GM18517 (cell line): ENCODE results near the gene ATN1.

ENCODE experiments used
- ATAC-seq: cut with Tn5 transposase; IDR thresholded peaks from one replicate; pipeline ENCODE4 v1.9.1; 2021; ENCODE audit warnings: mild to moderate bottlenecking, moderate library complexity; ENCODE audit not compliant: unreplicated experiment

ATN1 gene

DNA sequence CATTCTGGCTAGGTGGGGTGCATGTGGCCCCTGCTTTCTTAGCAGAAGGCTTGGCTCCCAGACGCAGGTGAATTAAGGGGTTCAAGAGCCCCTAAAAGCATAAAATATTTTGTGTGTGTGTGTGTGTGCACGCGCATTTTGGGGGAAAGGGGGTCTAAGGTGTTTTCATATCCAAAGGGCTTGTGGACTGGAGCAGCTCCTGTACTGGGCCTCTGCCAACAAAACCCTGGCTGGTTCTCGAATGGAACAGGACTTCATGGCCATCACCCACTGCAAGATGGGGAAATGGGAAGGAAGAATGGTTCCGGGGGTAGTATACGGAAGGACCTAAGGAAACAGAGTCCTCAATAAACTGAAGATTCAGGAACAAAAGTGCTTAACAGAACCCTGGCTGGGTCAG lies 3.9 kb upstream of the ATN1 start:
- ATAC-seq = no peak

DNA sequence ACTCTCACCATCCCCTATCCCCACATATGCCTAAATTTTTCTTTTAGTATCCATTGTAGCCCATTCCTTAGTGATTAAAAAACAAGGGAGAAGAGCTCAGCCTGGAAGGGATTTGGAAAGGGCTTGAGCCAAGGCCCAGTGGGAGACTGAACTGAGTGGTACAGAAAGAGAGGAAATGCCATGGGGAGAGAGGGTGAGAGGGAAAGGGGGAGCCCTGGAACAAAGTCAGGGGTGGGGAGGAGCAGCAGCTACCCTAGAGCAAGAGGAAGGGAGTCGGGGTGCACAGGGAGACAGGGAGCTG lies 2.6 kb upstream of the ATN1 start:
- no peak for ATAC-seq

DNA sequence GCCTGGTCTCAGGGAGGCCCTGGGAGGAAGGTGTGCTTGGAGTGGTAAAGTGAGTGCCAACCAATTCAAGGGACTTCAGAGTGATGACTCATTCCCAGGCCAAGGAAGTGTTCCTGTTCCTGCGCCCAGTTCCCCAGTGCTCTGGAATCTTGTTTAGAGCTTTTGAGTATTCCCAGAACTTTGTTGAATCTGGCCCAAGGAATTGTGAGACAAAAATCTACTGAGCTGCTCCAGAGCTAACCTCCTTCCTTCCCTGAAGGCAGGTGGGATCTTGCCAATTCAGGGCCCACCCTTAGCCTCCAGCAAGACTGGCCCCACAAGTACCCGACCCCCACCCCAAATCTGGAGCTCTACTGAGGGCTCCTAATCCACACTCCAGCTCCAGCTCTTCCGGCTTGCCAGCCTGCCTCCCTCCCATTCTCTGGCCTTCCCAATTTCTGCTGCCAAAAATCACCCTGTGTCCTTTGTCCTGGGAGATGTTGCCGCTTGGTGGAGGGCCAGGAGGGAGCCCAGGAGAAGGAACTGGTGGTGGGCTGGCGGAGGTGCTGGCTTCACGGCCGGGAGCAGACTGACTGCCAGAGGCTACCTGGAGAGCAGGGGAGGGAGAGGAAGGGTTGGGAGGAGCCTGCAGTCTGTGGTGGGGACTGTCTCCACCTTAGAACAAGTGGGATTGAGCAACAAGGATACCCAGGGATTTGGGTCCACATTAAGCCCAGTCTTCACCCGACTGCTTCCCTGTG lies 2.0 kb upstream of the ATN1 start:
- ATAC-seq = no peak

DNA sequence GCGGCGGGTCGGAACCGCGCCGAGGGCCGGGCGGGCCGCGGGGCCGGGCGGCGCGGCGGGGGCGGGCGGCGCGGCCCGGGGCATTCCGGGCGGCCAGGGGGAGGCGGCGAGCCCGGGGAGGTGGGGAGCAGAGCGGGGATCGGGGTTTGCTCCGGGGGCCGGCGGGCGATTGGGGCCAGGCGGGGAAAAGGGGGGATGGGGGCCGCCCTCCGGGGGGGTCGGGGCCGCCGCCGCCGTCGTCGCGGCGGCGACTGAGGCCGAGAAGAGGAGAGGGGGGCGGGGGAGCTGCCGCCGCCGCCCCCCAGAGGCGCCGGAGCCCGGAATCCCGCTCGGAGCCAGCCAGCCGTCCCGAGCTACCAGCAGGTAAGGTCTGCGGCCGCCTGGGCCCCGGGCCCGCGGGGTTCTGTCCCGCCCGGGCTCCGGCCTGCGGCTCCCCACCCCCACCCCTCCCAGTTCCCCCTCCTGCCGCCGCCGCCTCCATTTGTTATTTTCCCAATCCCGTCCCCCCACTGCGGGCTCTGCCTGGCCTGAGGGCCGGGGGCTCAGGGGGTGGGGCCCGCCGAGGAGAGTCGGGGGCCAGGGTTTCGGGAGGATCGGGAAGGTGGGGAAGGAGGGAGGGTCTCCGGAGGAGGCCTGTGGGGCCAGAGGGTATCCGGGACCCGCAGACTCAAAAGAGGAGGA lies 403 bp downstream of the ATN1 start:
- no peak for ATAC-seq

DNA sequence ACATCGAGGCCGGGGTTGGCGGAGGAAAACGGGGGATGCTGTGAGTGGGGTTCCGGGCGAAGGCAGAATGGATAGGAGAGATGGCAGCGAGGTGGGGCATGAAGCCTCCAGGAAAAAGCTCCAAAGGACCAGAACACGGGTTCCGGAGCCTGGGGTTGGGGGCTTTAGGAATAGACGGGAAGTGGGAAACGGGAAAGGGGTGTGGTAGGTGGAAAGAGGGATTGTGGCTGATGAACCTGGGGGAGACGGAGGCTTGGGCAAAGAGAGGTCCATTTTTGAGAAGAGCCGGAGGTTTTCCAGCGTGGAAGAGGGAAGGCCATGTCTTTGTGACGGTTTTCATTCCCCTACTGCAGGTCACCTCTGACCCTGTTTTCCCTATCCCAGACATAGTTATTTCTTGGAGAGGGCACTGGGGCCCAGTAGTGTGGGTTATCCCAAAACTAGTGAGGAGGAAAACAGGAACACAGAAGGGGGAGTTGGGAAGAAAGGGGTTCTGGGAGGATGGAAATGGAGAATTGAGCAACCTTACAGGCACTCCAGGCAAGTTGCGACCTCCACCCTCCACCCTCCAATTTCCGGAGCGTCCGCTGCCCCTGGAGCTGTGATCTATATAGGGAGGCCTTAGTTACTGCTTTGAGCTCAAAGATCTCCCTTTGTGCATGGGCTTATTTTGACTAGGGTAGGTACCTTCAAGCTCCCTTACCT lies 1.1 kb downstream of the ATN1 start:
- no peak for ATAC-seq

DNA sequence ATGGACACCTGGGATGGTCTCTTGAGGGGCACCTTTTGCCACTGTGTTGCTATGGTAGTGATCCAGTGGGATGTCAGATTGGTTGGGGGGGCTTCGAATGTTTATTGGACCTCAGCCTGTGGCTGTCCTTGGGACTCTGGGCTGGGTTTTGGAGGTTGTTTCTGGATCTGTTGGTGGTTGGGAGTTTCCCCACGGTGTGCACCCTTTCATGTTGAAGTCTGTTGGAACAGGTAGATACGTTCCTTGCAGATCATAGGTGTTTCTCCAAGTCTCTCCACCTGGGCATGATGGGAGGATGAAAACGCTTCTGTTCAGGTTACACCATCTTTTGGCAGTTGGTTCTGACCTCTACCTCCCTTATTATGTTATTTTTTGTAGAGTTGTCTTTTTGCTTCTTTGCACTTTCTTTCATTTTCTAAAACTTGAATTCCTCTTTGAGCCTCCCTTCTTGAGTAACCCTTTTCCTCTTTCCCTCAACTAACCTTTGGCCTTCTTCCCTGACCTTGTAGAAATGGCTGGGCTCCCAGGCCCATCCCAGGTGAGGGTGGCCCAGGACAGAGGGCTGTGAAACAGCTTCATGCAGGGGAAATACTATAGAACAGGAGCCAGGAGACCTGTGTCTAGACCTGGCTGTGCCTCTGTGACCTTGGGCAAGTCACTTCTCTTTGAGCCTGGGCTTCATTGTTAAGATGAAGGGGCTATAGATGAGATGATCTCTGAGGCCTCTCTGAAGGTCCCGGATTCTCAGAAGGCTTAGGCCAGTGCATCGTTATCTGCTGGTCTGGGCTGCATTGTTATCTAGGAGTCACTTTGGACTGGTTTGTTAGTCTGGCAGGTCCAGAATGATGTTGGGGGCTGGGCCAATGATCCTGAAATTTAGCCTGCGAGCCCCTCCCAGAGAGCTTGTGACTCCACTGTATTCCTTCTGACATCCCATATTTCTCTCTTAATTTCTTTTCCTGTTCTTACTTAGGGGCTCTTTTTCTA lies 2.0 kb downstream of the ATN1 start:
- no peak for ATAC-seq

DNA sequence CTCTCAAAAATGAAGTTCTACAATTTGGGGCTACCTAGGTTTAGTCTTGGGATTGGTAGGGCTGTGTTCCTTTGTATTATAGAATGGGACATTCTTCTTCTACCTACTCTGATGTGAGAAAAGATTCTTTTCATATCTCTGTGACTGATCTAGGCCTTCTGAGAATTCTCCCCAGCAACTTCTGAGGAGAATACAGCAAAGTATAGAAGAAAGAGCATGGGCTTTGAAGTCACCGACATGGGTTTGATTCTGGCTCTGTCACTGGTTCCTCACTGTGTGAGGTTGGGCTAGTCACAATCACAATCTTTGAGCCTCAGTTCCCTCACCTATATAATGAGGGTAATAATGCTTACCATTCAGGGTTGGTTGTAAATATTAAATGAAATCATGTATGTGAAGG lies 5.0 kb downstream of the ATN1 start:
- no peak for ATAC-seq

DNA sequence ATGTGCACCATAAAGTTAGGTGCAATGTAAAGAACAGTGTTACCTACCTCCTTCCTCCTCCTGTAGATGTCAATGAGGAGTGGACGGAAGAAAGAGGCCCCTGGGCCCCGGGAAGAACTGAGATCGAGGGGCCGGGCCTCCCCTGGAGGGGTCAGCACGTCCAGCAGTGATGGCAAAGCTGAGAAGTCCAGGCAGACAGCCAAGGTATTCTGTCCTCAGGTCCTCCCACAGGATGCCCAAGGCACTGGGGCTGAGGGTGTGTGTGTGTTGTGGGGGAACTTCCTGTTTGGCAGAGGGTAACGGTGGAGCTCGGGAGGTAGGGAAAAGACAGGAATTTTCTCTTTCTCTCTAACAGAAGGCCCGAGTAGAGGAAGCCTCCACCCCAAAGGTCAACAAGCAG lies 6.4 kb downstream of the ATN1 start:
- no peak for ATAC-seq

DNA sequence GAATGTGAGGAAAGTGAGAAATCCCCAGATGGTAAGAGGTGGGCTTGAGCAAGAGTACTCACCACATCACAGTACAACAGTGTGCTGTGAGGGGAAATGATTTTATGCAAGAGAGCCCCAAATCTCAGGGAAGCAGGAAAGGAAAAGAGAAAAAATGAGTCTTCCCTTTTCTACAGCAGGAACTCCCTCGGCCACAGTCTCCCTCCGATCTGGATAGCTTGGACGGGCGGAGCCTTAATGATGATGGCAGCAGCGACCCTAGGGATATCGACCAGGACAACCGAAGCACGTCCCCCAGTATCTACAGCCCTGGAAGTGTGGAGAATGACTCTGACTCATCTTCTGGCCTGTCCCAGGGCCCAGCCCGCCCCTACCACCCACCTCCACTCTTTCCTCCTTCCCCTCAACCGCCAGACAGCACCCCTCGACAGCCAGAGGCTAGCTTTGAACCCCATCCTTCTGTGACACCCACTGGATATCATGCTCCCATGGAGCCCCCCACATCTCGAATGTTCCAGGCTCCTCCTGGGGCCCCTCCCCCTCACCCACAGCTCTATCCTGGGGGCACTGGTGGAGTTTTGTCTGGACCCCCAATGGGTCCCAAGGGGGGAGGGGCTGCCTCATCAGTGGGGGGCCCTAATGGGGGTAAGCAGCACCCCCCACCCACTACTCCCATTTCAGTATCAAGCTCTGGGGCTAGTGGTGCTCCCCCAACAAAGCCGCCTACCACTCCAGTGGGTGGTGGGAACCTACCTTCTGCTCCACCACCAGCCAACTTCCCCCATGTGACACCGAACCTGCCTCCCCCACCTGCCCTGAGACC lies 7.8 kb downstream of the ATN1 start:
- ATAC-seq = no peak

DNA sequence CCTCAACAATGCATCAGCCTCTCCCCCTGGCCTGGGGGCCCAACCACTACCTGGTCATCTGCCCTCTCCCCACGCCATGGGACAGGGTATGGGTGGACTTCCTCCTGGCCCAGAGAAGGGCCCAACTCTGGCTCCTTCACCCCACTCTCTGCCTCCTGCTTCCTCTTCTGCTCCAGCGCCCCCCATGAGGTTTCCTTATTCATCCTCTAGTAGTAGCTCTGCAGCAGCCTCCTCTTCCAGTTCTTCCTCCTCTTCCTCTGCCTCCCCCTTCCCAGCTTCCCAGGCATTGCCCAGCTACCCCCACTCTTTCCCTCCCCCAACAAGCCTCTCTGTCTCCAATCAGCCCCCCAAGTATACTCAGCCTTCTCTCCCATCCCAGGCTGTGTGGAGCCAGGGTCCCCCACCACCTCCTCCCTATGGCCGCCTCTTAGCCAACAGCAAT lies 8.5 kb downstream of the ATN1 start:
- no peak for ATAC-seq

DNA sequence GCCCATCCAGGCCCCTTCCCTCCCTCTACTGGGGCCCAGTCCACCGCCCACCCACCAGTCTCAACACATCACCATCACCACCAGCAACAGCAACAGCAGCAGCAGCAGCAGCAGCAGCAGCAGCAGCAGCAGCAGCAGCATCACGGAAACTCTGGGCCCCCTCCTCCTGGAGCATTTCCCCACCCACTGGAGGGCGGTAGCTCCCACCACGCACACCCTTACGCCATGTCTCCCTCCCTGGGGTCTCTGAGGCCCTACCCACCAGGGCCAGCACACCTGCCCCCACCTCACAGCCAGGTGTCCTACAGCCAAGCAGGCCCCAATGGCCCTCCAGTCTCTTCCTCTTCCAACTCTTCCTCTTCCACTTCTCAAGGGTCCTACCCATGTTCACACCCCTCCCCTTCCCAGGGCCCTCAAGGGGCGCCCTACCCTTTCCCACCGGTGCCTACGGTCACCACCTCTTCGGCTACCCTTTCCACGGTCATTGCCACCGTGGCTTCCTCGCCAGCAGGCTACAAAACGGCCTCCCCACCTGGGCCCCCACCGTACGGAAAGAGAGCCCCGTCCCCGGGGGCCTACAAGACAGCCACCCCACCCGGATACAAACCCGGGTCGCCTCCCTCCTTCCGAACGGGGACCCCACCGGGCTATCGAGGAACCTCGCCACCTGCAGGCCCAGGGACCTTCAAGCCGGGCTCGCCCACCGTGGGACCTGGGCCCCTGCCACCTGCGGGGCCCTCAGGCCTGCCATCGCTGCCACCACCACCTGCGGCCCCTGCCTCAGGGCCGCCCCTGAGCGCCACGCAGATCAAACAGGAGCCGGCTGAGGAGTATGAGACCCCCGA lies 9.1 kb downstream of the ATN1 start:
- no peak for ATAC-seq

DNA sequence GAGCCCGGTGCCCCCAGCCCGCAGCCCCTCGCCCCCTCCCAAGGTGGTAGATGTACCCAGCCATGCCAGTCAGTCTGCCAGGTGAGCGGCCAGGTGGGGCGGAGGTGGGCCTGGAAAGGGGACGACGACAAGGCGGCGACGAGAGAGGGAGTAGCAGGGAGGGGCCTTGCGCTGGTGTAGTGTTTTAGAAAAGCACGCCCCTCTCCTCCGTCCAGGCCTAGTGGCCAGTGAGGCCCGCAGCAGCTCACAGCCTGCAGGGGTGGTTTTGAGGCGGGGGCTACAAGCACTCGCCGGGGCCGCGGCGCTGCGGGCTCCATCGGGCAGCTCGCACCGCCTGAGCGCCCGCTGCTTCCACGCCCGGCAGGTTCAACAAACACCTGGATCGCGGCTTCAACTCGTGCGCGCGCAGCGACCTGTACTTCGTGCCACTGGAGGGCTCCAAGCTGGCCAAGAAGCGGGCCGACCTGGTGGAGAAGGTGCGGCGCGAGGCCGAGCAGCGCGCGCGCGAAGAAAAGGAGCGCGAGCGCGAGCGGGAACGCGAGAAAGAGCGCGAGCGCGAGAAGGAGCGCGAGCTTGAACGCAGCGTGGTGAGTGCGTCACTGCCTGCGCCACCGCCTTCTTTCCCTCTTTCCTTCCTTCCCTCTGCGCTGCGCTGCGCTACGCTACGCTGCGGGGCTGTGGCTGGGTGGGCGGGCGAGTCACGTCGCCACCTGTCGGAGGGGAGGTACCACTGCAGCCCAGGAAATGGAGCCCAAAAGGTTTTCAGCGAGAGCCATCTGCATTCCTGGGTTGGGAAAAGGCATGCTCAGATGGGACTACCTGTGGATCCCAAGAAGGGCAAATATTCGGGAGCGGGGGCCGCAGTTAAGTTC lies 10.0 kb downstream of the ATN1 start:
- ATAC-seq = peak; percentile 86

DNA sequence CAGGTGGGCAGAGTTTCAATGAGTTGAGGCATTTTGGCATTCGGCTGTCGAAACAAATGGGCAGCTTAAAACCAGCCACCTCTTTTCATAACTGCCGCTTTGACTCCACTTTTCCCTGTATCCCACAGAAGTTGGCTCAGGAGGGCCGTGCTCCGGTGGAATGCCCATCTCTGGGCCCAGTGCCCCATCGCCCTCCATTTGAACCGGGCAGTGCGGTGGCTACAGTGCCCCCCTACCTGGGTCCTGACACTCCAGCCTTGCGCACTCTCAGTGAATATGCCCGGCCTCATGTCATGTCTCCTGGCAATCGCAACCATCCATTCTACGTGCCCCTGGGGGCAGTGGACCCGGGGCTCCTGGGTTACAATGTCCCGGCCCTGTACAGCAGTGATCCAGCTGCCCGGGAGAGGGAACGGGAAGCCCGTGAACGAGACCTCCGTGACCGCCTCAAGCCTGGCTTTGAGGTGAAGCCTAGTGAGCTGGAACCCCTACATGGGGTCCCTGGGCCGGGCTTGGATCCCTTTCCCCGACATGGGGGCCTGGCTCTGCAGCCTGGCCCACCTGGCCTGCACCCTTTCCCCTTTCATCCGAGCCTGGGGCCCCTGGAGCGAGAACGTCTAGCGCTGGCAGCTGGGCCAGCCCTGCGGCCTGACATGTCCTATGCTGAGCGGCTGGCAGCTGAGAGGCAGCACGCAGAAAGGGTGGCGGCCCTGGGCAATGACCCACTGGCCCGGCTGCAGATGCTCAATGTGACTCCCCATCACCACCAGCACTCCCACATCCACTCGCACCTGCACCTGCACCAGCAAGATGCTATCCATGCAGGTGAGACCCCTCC lies 10.8 kb downstream of the ATN1 start:
- ATAC-seq = no peak

DNA sequence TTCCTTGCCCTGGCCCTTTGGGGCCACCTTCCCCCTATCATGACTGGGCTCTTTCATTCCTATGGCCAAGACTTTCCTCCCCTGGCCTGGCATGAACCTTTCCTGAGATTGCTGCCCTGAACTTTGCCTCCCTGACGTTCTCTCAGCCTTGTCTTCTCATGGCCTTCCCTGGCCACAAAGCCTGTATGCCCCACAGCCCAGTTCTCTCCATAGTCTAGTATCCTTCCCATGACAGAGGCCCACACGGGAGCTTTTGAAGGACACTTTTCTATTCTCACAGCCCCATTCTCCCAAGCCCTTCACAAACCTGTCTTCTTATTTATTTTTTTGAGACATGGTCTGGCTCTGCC lies 11.4 kb downstream of the ATN1 start:
- ATAC-seq = no peak

DNA sequence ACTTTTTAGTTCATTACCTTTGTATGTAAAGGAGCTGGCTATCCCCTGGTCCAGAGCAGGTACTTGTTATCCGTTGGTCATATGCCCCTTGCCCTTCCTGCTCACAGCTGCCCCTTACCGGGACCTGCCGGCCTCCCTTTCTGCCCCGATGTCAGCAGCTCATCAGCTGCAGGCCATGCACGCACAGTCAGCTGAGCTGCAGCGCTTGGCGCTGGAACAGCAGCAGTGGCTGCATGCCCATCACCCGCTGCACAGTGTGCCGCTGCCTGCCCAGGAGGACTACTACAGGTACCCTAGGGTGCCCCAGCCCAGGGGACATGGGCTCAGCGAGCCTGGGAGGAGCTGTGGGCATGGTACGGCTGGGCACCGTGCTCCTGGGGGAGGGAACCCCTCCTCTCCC lies 13.5 kb downstream of the ATN1 start:
- no peak for ATAC-seq

DNA sequence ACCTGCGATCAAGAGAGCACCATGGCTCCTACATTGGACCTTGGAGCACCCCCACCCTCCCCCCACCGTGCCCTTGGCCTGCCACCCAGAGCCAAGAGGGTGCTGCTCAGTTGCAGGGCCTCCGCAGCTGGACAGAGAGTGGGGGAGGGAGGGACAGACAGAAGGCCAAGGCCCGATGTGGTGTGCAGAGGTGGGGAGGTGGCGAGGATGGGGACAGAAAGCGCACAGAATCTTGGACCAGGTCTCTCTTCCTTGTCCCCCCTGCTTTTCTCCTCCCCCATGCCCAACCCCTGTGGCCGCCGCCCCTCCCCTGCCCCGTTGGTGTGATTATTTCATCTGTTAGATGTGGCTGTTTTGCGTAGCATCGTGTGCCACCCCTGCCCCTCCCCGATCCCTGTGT lies 14.0 kb downstream of the ATN1 start:
- ATAC-seq = no peak

DNA sequence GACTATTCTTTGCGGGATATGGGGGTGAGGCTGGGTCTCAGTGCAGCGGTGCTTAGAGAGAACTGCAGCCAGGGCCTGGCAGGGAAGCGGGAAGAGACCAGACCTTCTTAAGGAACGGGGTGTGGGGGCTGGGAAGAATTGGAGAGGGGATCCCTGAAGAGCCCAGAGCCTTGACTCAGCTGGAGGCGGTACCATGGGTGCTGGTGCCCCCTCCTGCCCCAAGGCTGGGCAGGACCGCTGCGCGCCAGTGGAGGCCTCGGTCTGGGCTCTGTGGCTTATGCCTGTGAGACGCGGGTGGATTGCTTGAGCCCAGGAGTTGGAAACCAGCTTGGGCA lies 14.5 kb downstream of the ATN1 start:
- no peak for ATAC-seq

DNA sequence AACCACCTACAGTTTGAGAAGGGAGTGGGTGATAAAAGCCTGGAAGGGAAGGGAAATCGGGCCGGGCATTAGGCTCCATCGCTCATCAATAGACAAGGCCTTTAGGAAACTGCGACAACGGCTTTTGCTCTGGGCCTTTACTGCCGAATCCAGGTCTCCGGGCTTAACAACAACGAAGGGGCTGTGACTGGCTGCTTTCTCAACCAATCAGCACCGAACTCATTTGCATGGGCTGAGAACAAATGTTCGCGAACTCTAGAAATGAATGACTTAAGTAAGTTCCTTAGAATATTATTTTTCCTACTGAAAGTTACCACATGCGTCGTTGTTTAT lies 15.6 kb downstream of the ATN1 start:
- peak; percentile 38 for ATAC-seq
